ENCODE data around the gene UGT1A5.
"Not testable (repeated sequence)": the region's sequence is repeated elsewhere in the genome, so short reads cannot be mapped to it uniquely, and the experiment has no call there.

UGT1A5 gene

DNA sequence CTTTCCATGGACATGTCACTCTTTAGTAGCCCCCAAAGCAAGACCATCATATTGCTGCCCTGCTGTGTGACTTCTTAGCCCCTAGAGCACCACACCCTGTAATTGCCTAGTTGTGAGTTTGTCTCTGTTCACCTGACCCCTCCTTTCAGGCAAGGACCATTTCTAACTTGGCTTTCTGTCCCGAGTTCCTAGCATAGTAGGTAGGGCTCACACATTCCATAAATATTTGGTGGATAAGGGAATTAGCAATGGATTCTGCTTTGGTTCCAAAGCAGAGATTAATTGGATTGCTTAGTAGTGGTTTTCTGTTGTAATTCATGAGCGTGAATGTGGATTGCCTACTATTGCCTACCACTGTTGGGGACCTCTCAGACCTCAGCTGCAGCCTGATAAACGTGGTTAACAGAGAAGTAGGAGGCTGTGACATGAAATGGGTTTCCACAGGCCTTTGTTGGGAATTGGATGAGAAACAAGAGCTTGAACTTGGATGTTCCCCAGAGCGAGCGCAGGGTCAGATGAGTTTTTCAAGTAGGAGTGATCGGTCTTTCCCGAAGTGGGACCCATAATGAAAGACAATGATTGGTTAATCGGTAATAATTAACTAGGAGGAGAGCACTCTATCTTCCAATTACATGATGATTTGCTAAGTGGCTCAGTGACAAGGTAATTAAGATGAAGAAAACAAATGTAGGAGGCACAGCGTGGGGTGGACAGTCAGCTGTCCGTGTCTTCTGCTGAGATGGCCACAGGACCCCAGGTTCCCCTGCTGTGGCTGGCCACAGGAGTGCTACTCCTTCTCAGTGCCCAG lies 34.0 kb downstream of the UGT1A5 start:
- DNase-seq (ENCODE audit: low read depth), result no peak

DNA sequence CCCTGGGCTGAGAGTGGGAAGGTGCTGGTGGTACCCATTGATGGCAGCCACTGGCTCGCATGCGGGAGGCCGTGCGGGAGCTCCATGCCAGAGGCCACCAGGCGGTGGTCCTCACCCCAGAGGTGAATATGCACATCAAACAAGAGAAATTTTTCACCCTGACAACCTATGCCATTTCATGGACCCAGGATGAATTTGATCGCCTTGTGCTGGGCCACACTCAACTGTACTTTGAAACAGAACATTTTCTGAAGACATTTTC lies 34.5 kb downstream of the UGT1A5 start:
- no peak for DNase-seq (ENCODE audit: low read depth)

DNA sequence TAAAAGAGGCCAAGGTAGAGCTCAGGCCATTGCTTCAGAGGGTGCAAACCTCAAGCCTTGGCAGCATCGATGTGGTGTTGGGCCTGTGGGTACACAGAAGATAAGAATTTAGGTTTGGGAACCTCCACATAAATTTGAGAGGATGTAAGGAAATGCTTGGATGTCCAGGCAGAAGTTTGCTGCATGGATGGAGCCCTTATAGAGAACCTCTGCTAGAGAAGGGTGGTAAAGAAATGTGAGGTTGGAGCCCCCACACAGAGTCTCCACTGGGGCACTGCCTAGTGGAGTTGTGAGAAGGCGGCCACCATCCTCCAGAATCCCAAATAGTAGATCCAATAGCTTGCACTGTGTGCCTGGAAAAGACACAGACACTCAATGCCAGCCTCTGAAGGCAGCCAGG lies 38.0 kb downstream of the UGT1A5 start:
- not testable (repeated sequence) for DNase-seq (ENCODE audit: low read depth)

DNA sequence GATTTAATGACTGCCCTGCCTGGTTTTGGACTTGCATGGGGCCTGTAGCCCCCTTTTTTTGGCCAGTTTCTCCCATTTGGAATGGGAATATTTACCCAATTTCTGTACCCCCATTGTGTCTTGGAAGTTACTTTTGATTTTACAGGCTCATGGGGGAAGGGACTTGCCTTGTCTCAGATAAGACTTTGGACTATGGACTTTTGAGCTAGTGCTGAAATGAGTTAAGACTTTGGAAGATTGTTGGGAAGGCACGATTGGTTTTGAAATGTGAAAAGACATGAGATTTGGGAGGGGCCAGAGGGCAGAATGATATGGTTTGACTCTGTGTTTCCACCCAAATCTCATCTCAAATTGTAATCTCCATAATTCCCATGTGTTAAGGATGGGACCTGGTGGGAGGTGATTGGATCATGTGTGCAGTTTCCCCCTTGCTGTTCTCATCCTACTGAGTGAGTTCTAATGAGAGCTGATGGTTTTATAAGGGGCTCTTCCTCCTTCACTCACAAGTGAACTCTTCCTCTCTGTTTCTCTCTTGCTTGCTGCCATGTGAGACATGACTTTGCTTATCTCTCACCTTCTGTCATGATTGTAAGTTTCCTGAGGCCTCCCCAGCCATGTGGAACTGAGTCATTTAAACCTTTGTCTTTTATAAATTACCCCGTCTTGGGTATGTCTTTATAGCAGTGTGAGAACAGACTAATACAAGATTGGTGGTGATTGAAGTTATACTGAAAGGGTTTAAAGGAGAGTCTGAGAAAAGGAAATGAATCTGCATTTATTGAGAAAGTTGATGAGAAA lies 38.7 kb downstream of the UGT1A5 start:
- DNase-seq (ENCODE audit: low read depth), result not testable (repeated sequence)

DNA sequence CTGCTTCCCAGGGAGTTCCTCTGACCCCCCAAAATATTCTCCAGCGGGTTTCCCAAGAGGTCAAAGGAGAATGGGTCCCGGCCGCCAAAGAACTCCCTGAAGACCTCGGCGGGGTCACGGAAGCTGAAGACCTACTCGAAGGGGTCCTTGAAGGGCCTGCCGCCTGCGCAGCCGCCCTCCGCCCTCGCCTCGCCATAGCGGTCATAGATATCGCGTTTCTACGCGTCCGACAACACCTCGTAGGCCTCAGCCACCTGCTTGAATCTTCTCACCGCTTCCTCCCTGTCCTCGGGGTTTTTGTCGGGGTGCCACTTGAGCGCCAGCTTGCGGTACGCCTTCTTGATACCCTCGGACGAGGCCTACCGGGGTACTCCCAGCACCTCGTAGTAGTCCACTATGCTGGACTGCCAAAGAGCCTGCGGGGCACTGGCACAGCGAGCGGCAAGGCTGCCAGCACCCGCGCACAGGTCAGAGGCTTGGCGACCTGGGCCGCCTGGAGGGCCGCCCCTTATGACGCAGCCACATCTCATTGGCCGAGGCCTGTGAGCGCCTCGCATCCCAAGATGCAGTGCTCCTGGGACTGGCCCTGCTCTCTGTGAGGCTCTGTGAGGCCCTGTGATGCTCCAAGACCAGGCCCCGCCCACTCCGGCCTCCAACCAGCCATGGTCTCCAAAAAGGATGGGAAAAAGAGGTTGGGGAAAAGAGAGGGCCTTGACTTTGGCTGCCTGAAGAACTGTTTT lies 42.3 kb downstream of the UGT1A5 start:
- no peak for DNase-seq (ENCODE audit: low read depth)

DNA sequence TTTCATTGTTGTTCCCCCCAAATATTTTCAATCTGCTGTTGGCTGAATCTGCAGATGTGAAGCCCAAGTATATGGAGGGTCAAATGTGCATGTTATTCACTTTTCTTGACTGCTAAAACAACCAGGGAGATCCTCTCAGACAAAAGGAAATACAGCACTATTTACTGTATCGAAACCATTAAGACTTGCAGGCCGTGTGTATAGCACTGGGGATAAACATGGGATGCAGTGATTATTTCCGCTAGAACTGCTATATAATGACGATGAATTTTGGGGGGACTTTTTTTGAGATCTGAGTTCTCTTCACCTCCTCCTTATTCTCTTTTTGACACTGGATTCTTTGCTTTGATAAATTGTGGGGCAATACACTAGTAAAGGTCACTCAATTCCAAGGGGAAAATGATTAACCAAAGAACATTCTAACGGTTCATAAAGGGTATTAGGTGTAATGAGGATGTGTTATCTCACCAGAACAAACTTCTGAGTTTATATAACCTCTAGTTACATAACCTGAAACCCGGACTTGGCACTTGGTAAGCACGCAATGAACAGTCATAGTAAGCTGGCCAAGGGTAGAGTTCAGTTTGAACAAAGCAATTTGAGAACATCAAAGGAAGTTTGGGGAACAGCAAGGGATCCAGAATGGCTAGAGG lies 43.8 kb downstream of the UGT1A5 start:
- no peak for DNase-seq (ENCODE audit: low read depth)

DNA sequence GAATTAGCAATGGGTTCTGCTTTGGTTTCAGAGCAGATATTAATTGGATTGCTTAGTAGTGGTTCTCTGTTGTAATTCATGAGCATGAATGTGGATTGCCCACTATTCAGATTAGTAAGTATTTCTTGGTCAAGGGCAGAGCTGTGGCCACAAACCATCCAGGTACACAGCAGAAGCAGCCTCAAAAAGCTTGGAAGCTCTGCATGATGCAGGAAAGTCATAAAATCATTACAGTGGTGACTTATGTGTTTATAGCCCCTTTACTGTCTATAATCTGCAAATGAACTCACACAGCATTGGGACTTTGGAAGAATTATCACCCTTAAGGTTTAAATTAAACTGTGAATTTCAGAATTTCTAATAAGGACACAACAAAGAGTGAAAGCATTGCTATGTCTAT lies 45.4 kb downstream of the UGT1A5 start:
- DNase-seq (ENCODE audit: low read depth), result no peak

DNA sequence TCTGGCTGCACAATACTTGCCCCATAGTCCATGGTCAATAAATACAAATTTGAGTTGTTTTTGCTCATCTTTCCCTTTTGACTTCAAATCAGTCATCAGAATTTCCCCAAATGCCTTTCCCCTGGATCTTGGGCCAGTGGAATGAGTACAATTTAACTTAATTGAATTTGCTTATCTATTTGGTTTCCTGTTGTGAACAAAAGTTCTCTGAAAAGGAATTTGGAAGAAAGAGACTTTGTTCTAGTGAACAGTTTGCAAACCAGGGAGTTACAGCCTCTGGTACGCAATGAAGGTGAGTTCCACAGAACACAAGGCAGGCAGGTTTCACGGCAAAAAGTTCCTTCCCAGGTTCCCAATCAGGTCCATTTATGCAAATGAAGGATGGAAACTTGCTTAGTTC lies 46.1 kb downstream of the UGT1A5 start:
- DNase-seq (ENCODE audit: low read depth), result peak; percentile 44

DNA sequence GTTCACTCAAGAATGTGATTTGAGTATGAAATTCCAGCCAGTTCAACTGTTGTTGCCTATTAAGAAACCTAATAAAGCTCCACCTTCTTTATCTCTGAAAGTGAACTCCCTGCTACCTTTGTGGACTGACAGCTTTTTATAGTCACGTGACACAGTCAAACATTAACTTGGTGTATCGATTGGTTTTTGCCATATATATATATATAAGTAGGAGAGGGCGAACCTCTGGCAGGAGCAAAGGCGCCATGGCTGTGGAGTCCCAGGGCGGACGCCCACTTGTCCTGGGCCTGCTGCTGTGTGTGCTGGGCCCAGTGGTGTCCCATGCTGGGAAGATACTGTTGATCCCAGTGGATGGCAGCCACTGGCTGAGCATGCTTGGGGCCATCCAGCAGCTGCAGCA lies 47.3 kb downstream of the UGT1A5 start, which contains the start of gene UGT1A1:
UGT1A1 (plus strand) TSS at position 228 of the 400 bp plus-strand sequence; CDS start at position 246, 18 bp downstream.
- DNase-seq (ENCODE audit: low read depth), result no peak

DNA sequence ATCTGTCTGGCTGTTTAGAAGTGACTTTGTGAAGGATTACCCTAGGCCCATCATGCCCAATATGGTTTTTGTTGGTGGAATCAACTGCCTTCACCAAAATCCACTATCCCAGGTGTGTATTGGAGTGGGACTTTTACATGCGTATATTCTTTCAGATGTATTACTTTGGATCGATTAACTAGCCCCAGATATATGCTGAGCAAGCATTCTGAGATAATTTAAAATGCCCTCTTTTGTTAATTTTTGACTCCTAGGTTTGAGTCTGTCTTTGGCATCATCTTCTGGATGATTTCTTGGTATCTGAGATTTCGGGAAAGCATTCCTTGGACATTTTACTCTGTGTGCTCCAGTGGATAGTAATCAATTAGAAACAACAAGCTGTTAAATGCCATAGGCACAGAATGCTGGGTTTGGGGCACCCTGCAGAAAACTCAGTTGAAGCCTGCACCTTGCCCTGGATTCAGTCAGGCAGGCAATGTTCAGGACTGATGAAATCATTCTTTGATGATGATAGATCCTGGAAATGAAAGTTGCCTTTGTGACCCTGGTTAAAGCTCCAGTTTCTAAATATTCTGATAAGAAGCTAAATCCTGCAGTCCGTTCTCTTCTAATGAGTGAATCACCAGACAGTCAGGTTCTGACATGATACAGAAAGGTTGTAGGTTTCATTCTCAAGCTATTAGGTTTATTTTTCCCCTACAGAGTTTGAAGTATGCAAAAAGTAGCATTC lies 48.5 kb downstream of the UGT1A5 start:
- DNase-seq (ENCODE audit: low read depth), result peak; percentile 72

DNA sequence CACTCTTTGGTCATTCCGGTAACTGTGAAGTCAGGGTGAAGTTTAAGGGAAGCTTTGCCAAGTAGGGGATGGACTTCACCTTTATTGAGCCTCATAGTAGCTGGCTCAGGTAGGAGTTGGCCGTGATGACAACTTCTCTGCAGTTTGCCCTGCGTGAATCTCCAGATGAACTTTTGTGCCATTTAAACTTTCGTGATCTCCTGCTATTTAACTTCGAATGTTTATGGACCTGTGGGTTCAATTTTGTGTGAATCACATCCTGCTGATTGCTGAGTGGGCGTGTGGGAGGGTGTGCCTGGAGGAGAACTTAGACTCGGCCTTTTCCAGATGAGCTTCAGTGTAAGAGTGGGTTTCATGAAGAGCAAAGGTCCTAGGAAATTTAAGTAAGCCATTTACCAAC lies 51.6 kb downstream of the UGT1A5 start:
- peak; percentile 82 for DNase-seq (ENCODE audit: low read depth)

DNA sequence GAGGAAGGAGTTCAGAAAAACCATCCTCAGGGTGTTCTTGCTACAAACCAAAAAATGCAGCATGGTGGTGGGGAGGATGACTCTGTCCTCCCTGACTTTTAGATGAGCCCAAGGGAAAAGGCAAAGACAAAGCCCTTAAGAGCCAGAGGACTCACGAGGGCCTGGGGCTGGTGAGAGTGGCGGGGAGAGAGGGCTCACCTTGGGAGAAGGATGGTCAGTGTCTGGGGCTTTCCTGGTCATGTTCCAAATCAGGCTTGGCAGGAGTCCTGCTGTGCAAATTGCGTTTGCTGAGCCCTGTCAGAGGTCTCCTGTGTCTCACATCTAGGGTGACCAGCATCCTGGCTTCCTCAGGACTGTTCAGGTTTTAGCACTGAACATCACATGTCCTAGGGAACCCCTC lies 52.1 kb downstream of the UGT1A5 start:
- DNase-seq (ENCODE audit: low read depth), result peak; percentile 13

DNA sequence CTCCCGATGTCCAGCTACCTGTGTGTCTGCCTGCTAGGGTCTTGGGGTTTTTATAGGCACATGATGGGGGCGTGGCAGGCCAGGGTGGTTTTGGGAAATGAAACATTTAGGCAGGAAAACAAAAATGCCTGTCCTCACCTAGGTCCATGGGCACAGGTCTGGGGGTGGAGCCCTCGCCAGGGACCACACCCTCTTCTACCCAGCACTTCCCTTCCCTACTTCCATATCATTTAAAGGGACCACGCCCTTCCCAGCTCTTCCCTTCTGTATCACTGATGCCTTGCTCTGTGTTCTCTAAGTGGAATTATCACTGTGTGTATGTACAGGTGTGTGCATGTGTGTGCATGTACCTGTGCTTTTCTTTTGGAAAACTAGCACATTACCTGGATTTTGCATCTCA lies 53.7 kb downstream of the UGT1A5 start:
- DNase-seq (ENCODE audit: low read depth), result no peak

DNA sequence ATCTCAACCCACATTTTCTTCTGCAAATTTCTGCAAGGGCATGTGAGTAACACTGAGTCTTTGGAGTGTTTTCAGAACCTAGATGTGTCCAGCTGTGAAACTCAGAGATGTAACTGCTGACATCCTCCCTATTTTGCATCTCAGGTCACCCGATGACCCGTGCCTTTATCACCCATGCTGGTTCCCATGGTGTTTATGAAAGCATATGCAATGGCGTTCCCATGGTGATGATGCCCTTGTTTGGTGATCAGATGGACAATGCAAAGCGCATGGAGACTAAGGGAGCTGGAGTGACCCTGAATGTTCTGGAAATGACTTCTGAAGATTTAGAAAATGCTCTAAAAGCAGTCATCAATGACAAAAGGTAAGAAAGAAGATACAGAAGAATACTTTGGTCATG lies 55.4 kb downstream of the UGT1A5 start:
- no peak for DNase-seq (ENCODE audit: low read depth)

DNA sequence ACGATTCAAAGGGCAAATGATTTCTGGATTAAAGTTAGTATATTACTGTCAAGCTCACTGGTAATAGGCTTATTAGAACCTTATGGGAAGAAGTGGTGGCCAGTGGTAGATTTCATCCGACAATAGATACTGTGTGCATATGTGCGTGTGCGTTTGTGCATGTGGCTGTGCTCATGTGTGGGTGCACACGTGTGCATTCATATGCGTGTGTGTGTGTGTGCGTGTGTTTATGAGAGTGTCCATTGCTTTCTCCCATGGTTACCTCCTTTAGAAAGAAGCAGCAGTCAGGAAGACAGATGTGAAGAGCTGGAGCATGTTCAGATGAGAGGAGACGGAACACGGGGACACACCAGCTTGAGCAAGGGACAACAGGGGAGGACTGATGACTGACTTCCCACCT lies 56.6 kb downstream of the UGT1A5 start:
- no peak for DNase-seq (ENCODE audit: low read depth)

DNA sequence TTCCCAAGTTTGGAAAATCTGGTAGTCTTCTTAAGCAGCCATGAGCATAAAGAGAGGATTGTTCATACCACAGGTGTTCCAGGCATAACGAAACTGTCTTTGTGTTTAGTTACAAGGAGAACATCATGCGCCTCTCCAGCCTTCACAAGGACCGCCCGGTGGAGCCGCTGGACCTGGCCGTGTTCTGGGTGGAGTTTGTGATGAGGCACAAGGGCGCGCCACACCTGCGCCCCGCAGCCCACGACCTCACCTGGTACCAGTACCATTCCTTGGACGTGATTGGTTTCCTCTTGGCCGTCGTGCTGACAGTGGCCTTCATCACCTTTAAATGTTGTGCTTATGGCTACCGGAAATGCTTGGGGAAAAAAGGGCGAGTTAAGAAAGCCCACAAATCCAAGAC lies 59.4 kb downstream of the UGT1A5 start:
- DNase-seq (ENCODE audit: low read depth), result no peak

DNA sequence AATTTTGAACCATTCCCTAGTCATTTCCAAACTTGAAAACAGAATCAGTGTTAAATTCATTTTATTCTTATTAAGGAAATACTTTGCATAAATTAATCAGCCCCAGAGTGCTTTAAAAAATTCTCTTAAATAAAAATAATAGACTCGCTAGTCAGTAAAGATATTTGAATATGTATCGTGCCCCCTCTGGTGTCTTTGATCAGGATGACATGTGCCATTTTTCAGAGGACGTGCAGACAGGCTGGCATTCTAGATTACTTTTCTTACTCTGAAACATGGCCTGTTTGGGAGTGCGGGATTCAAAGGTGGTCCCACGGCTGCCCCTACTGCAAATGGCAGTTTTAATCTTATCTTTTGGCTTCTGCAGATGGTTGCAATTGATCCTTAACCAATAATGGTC lies 59.9 kb downstream of the UGT1A5 start:
- no peak for DNase-seq (ENCODE audit: low read depth)

DNA sequence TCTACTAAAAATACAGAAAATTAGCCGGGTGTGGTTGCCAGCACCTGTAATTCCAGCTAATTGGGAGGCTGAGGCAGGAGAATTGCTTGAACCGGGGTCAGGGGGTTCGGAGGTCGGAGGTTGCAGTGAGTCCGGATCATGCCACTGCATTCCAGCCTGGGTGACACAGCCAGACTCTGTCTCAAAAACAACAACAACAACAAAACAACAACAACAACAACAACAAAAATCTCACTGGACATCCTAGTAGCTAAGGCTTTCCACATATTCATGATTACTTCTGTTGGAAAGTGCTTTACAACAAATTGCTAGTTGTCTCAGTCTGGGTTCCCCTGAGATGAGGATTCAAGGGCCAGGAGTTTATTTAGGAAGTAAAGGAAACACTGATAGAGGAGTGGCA lies 61.1 kb downstream of the UGT1A5 start:
- no peak for DNase-seq (ENCODE audit: low read depth)

DNA sequence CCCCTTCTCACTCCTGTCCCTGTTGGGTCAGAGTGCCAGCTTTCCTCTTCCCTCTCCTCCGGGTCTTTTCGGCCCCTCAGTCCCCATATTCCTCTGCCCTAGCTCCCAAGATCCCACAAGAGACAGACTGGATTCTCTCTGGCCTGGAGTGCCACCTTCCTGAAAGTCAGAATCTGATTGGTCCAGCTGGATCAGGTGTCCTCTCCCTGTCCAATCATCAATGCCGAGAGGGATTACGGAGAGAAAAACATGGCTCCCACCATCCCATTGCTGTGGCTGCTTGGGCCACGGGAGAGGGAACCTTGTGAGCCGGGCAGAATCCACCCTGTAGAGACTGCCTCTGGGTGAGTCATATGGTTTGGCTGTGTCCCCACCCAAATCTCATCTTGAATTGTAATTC lies 62.7 kb downstream of the UGT1A5 start:
- no peak for DNase-seq (ENCODE audit: low read depth)

DNA sequence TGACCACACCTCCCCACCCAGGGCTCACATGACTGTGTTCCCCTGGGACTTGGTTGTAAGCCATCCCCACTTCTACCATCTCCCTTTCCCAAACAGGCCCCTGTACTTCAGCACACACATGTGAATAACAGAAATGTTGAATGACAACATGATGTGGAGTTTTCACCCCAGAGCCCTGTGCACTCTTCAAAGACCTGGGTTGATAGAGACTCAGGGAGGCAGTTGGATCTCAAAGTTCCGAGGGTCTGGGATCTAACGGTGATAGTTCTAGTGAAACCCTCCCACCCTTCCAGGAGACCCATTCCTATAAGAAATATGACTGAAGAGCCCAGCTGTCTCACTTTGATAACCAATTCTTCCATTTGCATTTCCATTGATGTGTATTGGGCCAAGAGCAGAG lies 65.3 kb downstream of the UGT1A5 start, which contains the start of gene MROH2A:
MROH2A (plus strand) TSS at position 301 of the 400 bp plus-strand sequence. CDS start 1,029 bp downstream, outside the sequence.
- DNase-seq (ENCODE audit: low read depth), result no peak

DNA sequence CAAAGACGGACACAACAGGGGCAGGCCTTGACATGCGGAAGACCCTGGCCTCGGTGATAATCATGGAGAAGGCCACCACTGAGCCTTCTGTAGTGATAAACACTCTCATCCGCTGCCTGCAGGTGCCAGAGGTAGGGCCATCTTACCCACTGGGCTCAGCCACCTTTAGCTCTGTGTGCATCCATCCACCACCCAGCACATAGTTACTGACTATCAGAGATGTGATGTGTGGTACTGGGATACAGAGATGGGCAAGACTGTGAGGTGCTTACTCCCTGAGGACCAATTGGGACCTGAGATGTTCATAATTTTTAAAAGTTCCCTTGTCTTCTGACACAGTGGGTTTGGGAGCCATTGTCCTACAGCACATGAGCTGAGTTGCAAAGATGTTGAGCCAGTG lies 67.0 kb downstream of the UGT1A5 start:
- DNase-seq (ENCODE audit: low read depth), result no peak

DNA sequence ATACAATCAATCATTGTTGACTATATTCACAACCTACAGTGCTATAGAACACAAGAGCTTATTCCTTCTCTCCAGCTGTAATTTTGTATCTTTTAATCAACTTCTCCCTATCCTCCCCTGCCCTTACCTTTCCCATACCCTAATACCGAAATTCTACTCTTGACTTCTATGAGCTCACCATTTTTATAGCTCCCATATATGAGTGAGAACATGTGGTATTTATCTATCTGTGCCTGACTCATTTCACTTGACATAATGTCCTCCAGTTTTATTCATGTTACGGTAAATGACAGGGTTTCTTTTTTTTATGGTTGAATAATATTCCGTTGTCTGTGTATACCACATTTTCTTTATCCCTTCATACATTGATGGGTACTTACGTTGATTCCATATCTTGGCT lies 68.1 kb downstream of the UGT1A5 start:
- DNase-seq (ENCODE audit: low read depth), result no peak

All from iris pigment epithelial cell (primary cell).